Measurements from ENCODE around the gene AIFM1. TPM values are rescaled to one million over a fixed set of nuclear protein-coding genes. Genes with fewer than 3 reads are reported as not detected.

The AIFM1 gene
- polyA plus RNA-seq, 1 of the 3 experiments (the other 2 are of a cell fraction) = 49.8 TPM

DNA sequence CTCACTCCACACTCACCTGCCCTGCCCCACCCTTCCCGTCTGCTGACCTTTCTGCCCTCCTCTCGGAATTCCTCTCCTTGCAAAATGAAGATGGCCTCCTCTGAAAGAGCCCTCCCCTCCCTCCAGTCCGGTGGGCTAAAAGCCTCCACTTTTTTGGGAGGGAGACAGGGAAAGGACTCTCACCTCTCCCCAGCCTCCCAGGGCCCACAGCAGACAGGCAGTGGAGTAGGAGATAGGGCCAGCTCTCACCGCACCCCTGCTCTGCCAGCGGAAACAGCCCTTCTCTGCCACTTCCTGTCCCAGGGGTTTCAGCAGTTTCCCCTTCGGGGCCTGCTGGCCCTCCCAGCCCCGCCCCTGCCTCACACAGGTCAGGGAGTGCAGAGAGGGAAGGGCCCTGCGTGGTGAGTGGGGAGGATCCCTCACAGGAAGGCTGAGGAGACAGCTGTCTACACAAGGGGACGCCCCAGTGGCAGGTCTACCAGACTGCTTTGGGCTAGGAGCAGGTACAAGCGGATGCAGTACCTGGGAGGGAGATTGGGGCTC lies 73.6 kb downstream of the AIFM1 start:
- H3K4me2 ChIP-seq = no peak overlapping the region
- no peak overlapping the region for H3K4me3 ChIP-seq (ENCODE audit: low read depth in 2 of 2, low read length in 1 of 2)
- H3K9ac ChIP-seq = no peak overlapping the region
- no peaks in the 10 kb centered on the region for H3F3A ChIP-seq (replicated peaks; ENCODE audit: insufficient read depth)
- no peaks in the 10 kb centered on the region for H3K36me3 ChIP-seq (replicated peaks in 1 of 2; ENCODE audit: control insufficient read depth in 1 of 2, insufficient read depth in 2 of 2, low read length in 1 of 2)
- TF ChIP-seq FOXM1 (IDR thresholded peaks at IDR 0.05; ENCODE audit: low read depth) (no peak), ELF1 (IDR thresholded peaks at IDR 0.05) (no peak), GABPA (IDR thresholded peaks at IDR 0.05; ENCODE audit: low read depth) (no peak), TCF12 (IDR thresholded peaks at IDR 0.05) (no peak), EZH2phosphoT487 (IDR thresholded peaks at IDR 0.05; ENCODE audit: borderline replicate concordance, low read depth) (no peak), SIN3A (IDR thresholded peaks at IDR 0.05; ENCODE audit: borderline replicate concordance, low read depth, low read length) (no peak), SMC3 (IDR thresholded peaks at IDR 0.05; ENCODE audit: low read depth, low read length) (no peak), EP300 (IDR thresholded peaks at IDR 0.05; ENCODE audit: borderline replicate concordance in 1 of 2, low read depth in 1 of 2, low read length in 1 of 2) (no peak), YY1 (IDR thresholded peaks at IDR 0.05; ENCODE audit: low read depth) (no peak), FOSL2 (IDR thresholded peaks at IDR 0.05; ENCODE audit: borderline replicate concordance, low read depth) (no peak), MXI1 (IDR thresholded peaks at IDR 0.05; ENCODE audit: low read depth, low read length) (no peak), CHD2 (IDR thresholded peaks at IDR 0.05; ENCODE audit: low read length, partially characterized antibody) (no peak), NRF1 (IDR thresholded peaks at IDR 0.05; ENCODE audit: low read depth, low read length) (no peak), TEAD4 (IDR thresholded peaks at IDR 0.05; ENCODE audit: borderline replicate concordance, insufficient read depth) (no peak), GATA2 (CRISPR knock-in tag; IDR thresholded peaks at IDR 0.05) (no peak), NFIC (IDR thresholded peaks at IDR 0.05; ENCODE audit: borderline replicate concordance) (no peak), TAF1 (IDR thresholded peaks at IDR 0.05; ENCODE audit: borderline replicate concordance, low read depth, low read length) (no peak)
- TF ChIP-seq, protein P1, sequence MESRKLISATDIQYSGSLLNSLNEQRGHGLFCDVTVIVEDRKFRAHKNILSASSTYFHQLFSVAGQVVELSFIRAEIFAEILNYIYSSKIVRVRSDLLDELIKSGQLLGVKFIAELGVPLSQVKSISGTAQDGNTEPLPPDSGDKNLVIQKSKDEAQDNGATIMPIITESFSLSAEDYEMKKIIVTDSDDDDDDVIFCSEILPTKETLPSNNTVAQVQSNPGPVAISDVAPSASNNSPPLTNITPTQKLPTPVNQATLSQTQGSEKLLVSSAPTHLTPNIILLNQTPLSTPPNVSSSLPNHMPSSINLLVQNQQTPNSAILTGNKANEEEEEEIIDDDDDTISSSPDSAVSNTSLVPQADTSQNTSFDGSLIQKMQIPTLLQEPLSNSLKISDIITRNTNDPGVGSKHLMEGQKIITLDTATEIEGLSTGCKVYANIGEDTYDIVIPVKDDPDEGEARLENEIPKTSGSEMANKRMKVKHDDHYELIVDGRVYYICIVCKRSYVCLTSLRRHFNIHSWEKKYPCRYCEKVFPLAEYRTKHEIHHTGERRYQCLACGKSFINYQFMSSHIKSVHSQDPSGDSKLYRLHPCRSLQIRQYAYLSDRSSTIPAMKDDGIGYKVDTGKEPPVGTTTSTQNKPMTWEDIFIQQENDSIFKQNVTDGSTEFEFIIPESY (IDR thresholded peaks at IDR 0.05; ENCODE audit: borderline replicate concordance, low read depth) = no peak
- TF ChIP-seq, protein P2, sequence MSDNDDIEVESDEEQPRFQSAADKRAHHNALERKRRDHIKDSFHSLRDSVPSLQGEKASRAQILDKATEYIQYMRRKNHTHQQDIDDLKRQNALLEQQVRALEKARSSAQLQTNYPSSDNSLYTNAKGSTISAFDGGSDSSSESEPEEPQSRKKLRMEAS (IDR thresholded peaks at IDR 0.05; ENCODE audit: low read depth) = no peak
- ChIA-PET POLR2A (no interaction called here), CTCF (interaction anchor here (1.1 to 1.2 kb wide), 2 partner anchors 12 to 30 kb away, joined by 4 to 5 read pairs; no protein-coding TSS in a partner anchor)
- no peak for DNase-seq
- H3K9me2 ChIP-seq = no peaks in the 10 kb centered on the region
- peaks cover 3% of the 10 kb centered on the region; the same call in 1 of the 2 replicates for H3K27me3 ChIP-seq (ENCODE audit: insufficient read depth)
- H2AFZ ChIP-seq (ENCODE audit: low read depth) = no peak overlapping the region
- WGBS (ENCODE audit: low lambda C conversion rate) = 40% methylated on average over 8 of the region's 10 CpGs
- H3K27ac ChIP-seq (ENCODE audit: low read depth in 2 of 2, low read length in 1 of 2) = no peak overlapping the region
- no peaks in the 10 kb centered on the region for H3K9me3 ChIP-seq
- 0 out of 2 replicates have a peak, but pooled peaks cover 4% of the 10 kb centered on the region for H4K20me1 ChIP-seq (ENCODE audit: insufficient read depth)
- H3K4me1 ChIP-seq (ENCODE audit: control insufficient read depth in 1 of 2, insufficient read depth in 2 of 2, low read depth in 1 of 2, low read length in 1 of 2) = no peaks in the 10 kb centered on the region; a peak in 1 of 4 replicates
- H3K79me2 ChIP-seq (ENCODE audit: insufficient read depth) = no peaks in the 10 kb centered on the region
